Smooth muscle cell (in vitro differentiated cells): ENCODE measurements around the gene PIK3C2B. TPM values are rescaled to one million over a fixed set of nuclear protein-coding genes. Genes with fewer than 3 reads are reported as not detected.

Experiments used
- DNase-seq: peaks from one replicate; lab custom pipeline; 2025; ENCODE audit not compliant: unreplicated experiment; lab: John Stamatoyannopoulos, UW
- H2AFZ ChIP-seq: fragments of 200-600 bp; sonication (generic); 2 replicates; pipeline ENCODE4 v1.6.0; 2016; ENCODE audit warnings: antibody characterized with exemption, low read depth, mild to moderate bottlenecking
- H3F3A ChIP-seq: fragments of 200-600 bp; sonication (generic); 2 replicates; pipeline ENCODE4 v1.6.0; 2017; ENCODE audit warnings: antibody characterized with exemption, low read depth
- H3K27ac ChIP-seq: fragments of 200-600 bp; sonication (generic); 2 replicates; pipeline ENCODE4 v1.5.1; 2016; ENCODE audit warnings: low read depth, mild to moderate bottlenecking
- H3K27me3 ChIP-seq: fragments of 200-600 bp; sonication (generic); 2 replicates; pipeline ENCODE4 v1.6.1; 2016; ENCODE audit warnings: low read depth, mild to moderate bottlenecking
- H3K36me3 ChIP-seq: fragments of 200-600 bp; sonication (generic); 2 replicates; pipeline ENCODE4 v1.5.1; 2016; ENCODE audit warnings: low read depth
- H3K4me1 ChIP-seq: fragments of 200-600 bp; sonication (generic); 2 replicates; pipeline ENCODE4 v1.5.1; 2016; ENCODE audit warnings: low read depth
- H3K4me2 ChIP-seq: fragments of 200-600 bp; sonication (generic); 2 replicates; pipeline ENCODE4 v1.6.0; 2016; ENCODE audit warnings: mild to moderate bottlenecking
- H3K4me3 ChIP-seq: fragments of 200-600 bp; sonication (generic); 2 replicates; pipeline ENCODE4 v1.5.1; 2016; ENCODE audit warnings: mild to moderate bottlenecking
- H3K79me2 ChIP-seq: fragments of 200-600 bp; sonication (generic); 2 replicates; pipeline ENCODE4 v1.6.0; 2016; ENCODE audit warnings: low read depth, mild to moderate bottlenecking
- H3K9ac ChIP-seq: fragments of 200-600 bp; sonication (generic); 2 replicates; pipeline ENCODE4 v1.6.0; 2016; ENCODE audit warnings: low read depth
- H3K9me3 ChIP-seq: fragments of 200-600 bp; sonication (generic); replicated peaks from 2 replicates; pipeline ENCODE4 v1.5.1; 2016; ENCODE audit warnings: low read depth
- H4K20me1 ChIP-seq: fragments of 200-600 bp; sonication (generic); 2 replicates; pipeline ENCODE4 v1.6.0; 2016; ENCODE audit warnings: low read depth
- WGBS: methylation state at CpG from one replicate; pipeline ENCODE4 v1.1.7; 2016; ENCODE audit warnings: low lambda C conversion rate; 5-methylcytosine and 5-hydroxymethylcytosine counted together
- polyA plus RNA-seq: library from polyadenylated mRNA; unstranded; fragments of >200 nt; fragmentation: Nextera tagmentation; extraction: Ambion mirVana; gene quantifications from 2 replicates; pipeline ENCODE4 v1.2.1, GENCODE V29; 2016
- total RNA-seq: library from RNA; depleted of rRNA; stranded (reverse); fragments of >200 nt; gene quantifications from 2 replicates; pipeline ENCODE4 v1.2.3, GENCODE V29; 2014
- TF ChIP-seq, protein P1 (sequence below): fragments of 200-600 bp; sonication (generic); IDR thresholded peaks from 2 replicates; pipeline ENCODE4 v1.5.1; 2017; ENCODE audit warnings: borderline replicate concordance, mild to moderate bottlenecking, antibody characterized with exemption; ENCODE audit not compliant: insufficient read depth, poor library complexity, severe bottlenecking

Gene PIK3C2B
- total and polyA plus RNA-seq, 2 experiments from 2014 or later, result 3.0 to 9.5 TPM

DNA sequence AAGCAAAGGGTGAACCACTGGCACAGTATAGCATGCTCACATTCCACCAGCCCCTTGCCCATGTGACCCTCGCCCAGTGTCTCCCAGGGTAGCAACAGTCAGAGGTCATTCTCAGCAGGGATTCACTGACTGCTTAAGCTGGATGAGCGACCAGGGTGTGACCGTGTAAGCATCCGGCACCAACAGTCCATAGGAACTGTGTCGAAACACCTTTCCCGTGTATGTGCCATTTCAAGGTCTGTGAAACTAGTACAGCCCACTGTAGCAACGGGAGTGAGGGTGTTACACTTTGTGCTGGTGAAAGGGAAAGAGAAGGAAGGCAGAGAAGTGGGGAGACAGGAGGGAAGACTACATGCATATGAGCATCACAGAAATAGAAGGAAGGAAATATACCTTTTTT is 10.8 kb downstream of the PIK3C2B start:
- Histone ChIP-seq H3K4me2 (no peak overlapping the region), H3K36me3 (no peaks in the 10 kb centered on the region), H3K79me2 (peaks cover 7% of the 10 kb centered on the region), H3K4me3 (no peak overlapping the region), H3K9me3 (no peaks in the 10 kb centered on the region), H3K4me1 (peaks cover 15% of the 10 kb centered on the region), H2AFZ (no peak overlapping the region), H3K27me3 (no peaks in the 10 kb centered on the region), H3F3A (peaks cover 10% of the 10 kb centered on the region), H4K20me1 (peaks cover 39% of the 10 kb centered on the region), H3K9ac (no peak overlapping the region), H3K27ac (no peak overlapping the region)
- DNase-seq, result no peak
- 95% methylated on average over 7 of the region's 7 CpGs for WGBS
- TF ChIP-seq, protein P1, sequence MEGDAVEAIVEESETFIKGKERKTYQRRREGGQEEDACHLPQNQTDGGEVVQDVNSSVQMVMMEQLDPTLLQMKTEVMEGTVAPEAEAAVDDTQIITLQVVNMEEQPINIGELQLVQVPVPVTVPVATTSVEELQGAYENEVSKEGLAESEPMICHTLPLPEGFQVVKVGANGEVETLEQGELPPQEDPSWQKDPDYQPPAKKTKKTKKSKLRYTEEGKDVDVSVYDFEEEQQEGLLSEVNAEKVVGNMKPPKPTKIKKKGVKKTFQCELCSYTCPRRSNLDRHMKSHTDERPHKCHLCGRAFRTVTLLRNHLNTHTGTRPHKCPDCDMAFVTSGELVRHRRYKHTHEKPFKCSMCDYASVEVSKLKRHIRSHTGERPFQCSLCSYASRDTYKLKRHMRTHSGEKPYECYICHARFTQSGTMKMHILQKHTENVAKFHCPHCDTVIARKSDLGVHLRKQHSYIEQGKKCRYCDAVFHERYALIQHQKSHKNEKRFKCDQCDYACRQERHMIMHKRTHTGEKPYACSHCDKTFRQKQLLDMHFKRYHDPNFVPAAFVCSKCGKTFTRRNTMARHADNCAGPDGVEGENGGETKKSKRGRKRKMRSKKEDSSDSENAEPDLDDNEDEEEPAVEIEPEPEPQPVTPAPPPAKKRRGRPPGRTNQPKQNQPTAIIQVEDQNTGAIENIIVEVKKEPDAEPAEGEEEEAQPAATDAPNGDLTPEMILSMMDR, result no peak

DNA sequence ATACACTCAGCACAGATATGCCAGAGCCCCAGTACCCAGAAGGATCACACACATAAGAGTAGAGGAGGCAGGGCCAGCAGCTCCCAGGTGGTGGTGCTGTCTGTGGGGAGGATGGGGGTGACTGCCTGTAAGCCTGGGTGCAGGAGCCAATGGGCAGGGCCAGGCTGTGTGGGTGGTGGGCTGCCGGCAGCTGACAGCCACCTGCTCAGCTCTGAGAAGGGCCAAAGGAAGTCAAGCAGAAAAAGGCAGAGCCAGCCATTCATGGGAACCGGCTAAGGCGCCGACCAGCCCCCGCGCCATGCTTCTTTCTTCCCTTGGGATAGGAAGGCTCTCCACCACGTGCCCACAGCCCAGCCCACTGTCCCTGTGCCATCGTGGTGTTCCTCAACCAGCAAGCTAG is 14.1 kb downstream of the PIK3C2B start:
- Histone ChIP-seq H3K27me3 (no peaks in the 10 kb centered on the region), H3K4me2 (no peak overlapping the region), H3K27ac (peak overlapping the region; percentile 3), H3K36me3 (no peaks in the 10 kb centered on the region), H3K79me2 (peaks cover 7% of the 10 kb centered on the region), H2AFZ (no peak overlapping the region), H3F3A (no peaks in the 10 kb centered on the region), H3K4me1 (peaks cover 13% of the 10 kb centered on the region), H3K9me3 (no peaks in the 10 kb centered on the region), H3K9ac (no peak overlapping the region), H4K20me1 (peaks cover 20% of the 10 kb centered on the region), H3K4me3 (no peak overlapping the region)
- TF ChIP-seq, protein P1, result no peak
- DNase-seq, result no peak
- WGBS, result 93% methylated on average over 8 of the region's 8 CpGs

DNA sequence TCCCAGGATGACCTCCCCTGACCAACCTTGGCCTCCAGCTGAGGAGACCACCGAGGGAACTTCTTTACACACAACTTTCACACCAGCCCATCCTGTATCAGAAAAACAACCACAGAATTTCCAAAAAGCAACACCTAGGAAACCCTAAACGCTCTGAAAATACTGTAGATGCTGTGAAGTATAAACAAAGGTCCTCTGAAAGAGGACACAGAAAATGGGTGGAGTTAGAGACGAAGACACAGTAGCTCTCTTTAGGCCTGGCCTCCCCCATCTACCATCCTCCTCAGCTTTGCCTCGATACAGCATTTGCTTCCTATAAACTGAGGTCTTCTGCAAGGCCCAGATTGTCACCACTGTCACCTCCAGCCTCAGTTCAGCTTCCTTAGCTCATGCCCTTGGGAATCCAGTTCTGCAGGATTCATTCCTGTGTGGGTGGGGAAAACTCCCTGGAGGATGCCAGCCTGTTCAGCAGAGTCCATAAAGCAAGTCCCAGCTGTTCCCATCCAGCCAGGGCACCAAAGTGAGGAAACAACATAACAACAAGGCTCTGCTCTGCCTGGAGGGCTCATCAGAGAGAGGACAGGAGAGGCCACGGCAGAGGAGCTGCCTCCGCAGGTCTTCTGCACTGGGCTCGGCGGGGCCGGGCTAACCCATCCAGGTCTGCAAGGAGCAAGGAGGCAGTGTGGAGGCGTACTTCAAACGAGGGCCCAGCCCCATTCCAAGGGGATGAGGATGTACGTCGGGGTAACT is 15.0 kb downstream of the PIK3C2B start:
- peaks cover 7% of the 10 kb centered on the region for H3K79me2 ChIP-seq
- H3F3A ChIP-seq, result no peaks in the 10 kb centered on the region
- no peaks in the 10 kb centered on the region for H3K9me3 ChIP-seq
- no peak overlapping the region for H2AFZ ChIP-seq
- TF ChIP-seq, protein P1, result no peak
- H4K20me1 ChIP-seq, result peaks cover 18% of the 10 kb centered on the region
- peak overlapping the region; percentile 3 for H3K27ac ChIP-seq
- no peak overlapping the region for H3K9ac ChIP-seq
- peak overlapping the region; percentile 3 for H3K4me2 ChIP-seq
- no peak for DNase-seq
- H3K36me3 ChIP-seq, result no peaks in the 10 kb centered on the region
- 64% methylated on average over 13 of the region's 13 CpGs for WGBS
- H3K4me3 ChIP-seq, result no peak overlapping the region
- H3K27me3 ChIP-seq, result no peaks in the 10 kb centered on the region
- H3K4me1 ChIP-seq, result peaks cover 11% of the 10 kb centered on the region

DNA sequence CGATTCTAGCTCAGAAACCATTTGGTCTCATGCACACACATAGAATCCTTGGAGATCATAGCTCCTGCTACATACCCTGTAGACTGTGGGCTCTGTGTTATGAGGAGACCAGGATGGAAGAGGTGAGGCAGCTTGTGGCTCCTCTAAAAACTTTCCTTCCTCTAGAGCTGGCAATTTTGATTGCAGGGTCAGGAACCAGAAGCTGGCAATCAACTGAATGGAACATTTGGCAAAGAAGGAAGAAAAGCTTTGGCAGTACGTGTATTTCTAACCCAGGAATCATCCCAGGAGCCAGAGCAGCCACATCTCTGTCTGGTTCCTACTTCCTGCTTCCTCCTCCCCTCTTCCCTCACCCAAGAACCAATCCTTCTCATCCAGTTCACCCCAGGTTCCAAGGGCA is 15.7 kb downstream of the PIK3C2B start:
- Histone ChIP-seq H3K27me3 (no peaks in the 10 kb centered on the region), H3F3A (no peaks in the 10 kb centered on the region), H4K20me1 (peaks cover 18% of the 10 kb centered on the region), H3K79me2 (peaks cover 7% of the 10 kb centered on the region), H3K9ac (no peak overlapping the region), H3K27ac (peak overlapping the region; percentile 3), H3K9me3 (no peaks in the 10 kb centered on the region), H3K4me3 (no peak overlapping the region), H3K36me3 (no peaks in the 10 kb centered on the region), H3K4me1 (peaks cover 11% of the 10 kb centered on the region), H3K4me2 (no peak overlapping the region), H2AFZ (no peak overlapping the region)
- TF ChIP-seq, protein P1, result no peak
- WGBS, result 97% methylated on average over 2 of the region's 2 CpGs
- DNase-seq, result no peak
